Skin epidermis (tissue), 12 donors: Measurements from ENCODE around the gene TNRC18.
"Not testable (repeated sequence)": the region's sequence is repeated elsewhere in the genome, so short reads cannot be mapped to it uniquely, and the experiment has no call there.

ENCODE experiments used
- H3K27ac ChIP-seq, 21 experiments: fragments of 200-600 bp; sonication (generic) in 11 of 21; one replicate each; pipeline ENCODE4 v1.5.0; 2020; ENCODE audit warnings: mild to moderate bottlenecking in 3 of 21, inconsistent platforms in 2 of 21, moderate library complexity in 2 of 21
- H3K4me3 ChIP-seq, 7 experiments: fragments of 200-600 bp; sonication (generic) in 2 of 7; one replicate each; pipeline ENCODE4 v1.5.0; 2020; ENCODE audit warnings: inconsistent platforms in 2 of 7, mild to moderate bottlenecking in 2 of 7, moderate library complexity in 1 of 7

The TNRC18 gene

DNA sequence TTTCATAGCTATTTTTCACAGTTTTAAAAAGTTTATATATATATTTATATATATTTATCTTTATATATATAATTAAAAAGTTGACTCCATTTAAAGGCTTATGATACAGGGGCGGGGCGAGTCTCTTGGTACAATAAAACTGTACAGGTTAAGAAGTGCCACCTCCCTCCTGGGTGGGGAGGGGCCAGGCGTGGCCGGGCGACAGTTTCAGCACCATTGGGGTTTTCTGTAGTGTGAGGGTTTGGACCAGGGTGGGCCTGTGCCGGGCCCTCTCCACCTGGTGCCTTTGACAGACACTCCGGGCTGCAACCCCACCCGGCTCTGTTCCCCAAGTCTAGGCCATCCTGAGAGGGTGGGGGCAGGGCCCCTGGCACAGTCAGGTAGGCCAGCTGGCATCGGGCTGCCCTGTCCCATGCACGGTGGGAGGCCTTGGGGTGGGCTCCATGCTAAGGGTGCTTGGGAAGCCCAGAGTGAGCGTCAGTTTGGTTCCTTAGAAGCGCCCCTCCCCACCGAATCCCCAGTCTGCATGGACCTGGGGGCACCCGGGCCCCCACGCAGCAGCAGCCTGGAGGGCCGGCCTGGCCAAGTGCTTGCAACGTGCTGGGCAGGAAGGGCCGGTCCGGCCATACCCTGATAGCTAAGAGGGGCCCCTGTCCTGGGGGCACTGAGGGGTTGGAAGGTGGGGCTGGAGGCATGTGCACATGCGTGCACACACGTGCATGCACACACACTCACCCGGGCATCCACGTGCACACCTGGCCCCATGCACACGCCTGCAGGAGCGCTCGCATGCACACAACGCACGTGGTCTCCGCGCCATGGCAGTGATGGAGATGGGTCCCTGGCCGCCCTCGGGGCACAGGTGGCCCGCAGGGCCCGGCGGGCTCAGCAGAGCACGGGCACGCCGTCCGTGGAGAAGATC is 116.2 kb downstream of the TNRC18 start:
- not testable (repeated sequence) for H3K27ac ChIP-seq

DNA sequence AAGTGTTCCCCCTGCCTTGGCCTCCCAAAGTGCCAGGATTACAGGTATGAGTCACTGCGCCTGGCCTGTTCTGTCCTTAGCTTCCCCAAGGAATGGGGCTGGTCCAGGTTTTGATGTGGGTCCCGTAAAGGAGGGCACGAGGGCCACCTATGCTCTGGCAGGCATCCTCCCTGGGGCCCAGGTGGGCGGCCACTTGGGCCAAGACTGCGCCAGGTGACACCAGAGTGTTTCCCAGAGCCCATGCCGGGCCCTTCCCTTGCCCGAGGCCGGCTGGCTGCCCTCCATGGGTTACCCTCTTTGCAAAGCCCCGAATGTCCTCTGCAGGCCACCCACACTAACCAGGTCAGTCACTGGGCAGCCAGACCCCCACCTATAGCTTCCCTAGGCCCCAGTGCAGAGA is 118.6 kb downstream of the TNRC18 start:
- H3K27ac ChIP-seq, H3K4me3 ChIP-seq: not testable (repeated sequence)

More for the DNA sequence above, 116.2 kb downstream of the TNRC18 start:
- H3K4me3 ChIP-seq: not testable (repeated sequence)

DNA sequence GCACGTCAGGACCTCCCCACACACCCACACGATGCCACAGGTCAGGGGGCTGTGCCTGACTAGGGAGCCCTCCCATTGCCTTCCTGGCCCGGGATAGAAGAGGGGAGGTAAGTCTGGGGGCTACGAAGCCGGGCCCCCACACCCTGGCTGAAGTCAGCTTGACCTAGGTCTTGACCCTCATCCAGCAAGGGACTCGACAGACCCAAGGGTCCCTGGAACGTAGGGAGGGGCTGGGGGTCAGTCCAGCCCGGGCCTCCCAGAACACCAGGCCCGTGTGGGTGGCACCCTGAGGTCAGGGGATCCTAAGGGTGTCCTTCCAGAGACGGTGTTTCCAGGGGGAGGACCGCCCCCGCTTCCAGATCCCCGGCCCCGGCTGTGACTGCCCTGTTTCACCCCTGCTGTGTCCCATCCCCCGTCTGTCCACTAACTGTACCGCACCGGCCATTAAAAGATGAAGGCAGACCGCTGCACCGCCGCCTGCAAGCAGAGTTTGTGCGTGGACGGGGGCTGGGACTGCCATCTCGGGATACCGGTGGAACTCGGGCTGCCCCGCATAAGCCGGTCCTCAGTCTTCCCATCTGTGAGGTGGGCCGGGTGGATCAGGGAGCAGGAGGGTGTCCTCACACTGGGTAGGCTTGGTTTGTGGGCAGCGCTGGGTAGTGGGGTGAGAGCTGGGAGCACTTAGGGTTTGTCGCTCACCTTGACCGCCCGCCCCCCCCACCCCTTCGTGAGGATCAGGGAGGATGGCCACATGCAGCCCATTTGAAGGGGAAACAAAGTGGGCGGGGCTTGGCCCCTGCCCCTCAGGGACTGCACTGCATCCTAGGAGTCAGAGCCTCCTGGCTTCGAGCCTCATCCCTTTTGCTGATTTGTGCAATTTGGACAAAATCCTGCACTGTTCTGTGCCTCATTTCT is 119.8 kb downstream of the TNRC18 start:
- H3K4me3 ChIP-seq: no peak overlapping the region
- H3K27ac ChIP-seq: no peak overlapping the region

DNA sequence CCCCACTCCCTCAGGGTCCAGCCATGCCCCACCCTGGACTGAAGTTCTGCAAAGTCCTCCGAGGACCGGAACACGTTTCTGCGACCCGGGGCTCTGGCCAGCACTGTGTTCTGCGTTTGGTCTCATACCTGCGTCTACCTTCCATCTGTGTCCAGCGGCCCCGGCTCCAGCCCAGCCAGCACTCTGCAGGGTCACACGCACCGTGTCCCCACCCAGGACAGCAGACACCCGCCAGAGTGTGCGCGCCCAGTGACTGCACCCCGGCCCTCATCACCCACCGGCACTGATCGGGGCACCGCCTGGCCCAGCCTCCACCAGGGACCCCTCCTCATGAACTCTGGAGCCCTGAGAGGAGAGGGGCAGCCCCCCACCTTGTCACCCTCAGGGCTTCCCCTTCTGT is 120.6 kb downstream of the TNRC18 start:
- H3K27ac ChIP-seq: no peak overlapping the region
- no peak overlapping the region for H3K4me3 ChIP-seq

DNA sequence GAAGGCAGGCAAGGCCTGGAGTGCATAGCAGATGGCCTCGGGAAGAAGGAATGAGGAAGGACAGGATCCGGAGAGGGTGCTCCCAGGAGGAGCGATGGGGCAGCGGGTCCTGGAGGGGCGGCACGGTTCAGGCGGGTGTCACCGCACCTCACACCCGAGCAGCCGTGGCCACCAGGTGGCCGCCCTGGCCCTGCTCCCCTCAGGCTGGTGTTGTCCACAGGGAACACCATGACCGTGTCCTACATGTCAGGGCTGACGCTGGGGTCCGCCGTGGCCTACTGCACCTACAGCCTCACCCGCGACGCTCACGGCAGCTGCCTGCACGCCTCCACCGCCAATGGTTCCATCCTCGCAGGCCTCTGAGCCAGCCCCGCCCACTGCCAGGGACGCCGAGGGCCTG is 121.1 kb downstream of the TNRC18 start:
- H3K4me3 ChIP-seq: no peak overlapping the region
- H3K27ac ChIP-seq: no peak overlapping the region

DNA sequence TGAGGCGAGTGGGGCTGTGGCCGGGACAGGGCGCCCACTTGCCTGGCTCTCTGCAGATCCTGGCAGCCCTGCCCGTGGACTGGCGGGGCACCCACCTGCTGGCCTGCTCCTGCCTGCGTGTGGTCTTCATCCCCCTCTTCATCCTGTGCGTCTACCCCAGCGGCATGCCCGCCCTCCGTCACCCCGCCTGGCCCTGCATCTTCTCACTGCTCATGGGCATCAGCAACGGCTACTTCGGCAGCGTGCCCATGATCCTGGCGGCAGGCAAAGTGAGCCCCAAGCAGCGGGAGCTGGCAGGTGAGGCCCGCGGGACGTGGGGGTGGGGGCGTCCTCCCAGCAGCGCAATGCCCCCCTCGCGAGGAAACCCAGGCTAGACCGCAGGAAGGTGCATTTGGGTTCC is 123.3 kb downstream of the TNRC18 start:
- H3K27ac ChIP-seq: no peak overlapping the region
- H3K4me3 ChIP-seq: no peak overlapping the region

DNA sequence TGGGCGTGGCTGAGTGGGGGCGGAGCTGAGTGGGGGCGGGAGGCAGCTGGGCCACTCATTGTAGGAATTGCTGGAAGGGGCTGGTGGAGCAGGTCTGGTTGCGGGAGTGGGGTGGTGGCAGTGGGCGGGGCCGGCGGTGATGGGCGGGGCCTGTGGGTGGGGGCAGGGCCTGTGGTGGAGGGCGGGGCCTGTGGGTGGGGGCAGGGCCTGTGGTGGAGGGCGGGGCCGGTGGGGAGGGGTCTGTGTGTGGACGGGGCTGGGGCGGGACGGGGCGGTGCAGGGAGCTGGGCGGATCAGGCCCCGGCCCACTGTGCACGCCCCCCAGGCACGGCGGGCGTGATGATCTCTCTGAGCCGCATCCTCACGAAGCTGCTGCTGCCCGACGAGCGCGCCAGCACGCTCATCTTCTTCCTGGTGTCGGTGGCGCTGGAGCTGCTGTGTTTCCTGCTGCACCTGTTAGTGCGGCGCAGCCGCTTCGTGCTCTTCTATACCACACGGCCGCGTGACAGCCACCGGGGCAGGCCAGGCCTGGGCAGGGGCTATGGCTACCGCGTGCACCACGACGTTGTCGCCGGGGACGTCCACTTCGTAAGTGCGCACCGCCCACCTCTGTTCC is 126.9 kb downstream of the TNRC18 start:
- Histone ChIP-seq H3K4me3 (peak overlapping the region in 2 of 7 experiments; percentile 3 to 16), H3K27ac (no peak overlapping the region)

DNA sequence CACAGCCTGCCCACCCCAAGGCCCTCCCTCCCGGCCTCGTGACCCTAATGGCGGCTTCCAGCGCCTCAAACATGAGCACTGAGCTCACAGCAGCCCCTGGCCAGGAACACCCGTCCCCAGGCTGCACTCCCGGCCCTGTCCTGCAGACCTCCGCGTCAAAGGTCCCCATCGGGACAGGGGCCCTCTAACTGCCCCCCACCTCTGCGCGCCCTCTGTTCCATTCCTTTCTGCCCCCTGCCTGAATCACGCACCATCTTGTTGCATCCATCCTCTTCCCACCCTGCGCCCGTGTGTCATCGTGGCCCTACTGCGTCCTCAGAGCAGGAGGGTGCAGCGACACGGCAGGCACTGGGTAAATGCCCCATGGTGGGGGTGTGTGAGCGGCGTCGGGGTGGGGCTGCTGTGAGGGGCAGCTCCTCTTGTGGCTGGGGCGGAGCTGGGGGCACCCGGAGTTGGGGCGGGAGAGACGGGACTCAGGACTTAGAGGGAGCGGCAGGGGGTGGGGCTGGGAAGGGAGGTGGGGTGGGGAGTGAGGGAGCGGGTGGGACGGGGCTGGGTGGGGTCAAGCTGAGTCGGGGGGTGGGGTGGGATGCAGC is 127.5 kb downstream of the TNRC18 start:
- no peak overlapping the region for H3K4me3 ChIP-seq

DNA sequence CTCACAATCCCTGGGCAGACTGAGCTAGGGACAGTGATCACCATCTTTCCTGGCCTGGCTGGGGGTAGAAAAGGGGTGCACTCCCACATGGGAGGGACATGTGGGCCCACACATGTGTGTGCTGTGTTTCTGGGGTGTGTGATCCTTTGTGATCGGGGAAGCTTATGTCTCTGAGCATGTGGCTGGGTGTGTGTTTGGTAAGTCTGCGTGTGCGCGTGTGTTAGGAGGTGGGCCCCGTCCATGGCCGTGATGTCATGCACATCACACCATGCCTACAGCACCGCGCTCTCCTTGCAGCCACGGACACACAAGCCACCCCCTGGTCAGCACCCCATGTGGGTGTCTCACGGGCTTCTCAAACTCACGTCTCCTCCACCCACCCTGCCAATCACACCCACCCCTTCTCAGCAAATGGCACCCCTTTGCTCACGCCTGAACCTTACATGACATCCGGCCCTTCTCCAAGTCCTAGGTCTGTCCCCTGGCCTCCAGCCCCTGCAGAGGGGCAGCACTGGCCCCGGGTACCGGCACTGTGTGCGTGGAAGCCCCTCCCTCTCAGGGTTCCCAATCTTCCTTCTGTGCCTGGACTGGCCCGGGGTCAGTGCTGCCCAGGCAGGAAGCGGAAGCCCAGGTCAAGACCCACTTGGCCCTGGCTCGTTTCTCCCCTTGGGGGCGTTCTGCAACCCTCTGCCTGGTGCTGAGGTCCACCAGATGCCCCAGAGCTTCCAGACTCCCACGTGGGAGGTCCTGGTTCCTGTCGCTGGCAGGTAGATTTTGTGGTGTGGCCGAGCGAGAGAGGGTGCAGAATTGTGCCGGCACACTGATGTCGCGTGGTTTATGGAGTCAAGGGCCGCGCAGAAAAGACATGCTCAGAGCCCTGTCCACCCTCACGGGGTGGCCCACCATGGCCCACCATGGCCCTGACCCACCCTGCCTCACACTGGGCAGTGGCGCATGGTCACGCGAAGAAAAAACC is 128.3 kb downstream of the TNRC18 start:
- H3K27ac ChIP-seq: no peak overlapping the region
- H3K4me3 ChIP-seq: no peak overlapping the region

More for the DNA sequence above, 127.5 kb downstream of the TNRC18 start:
- no peak overlapping the region for H3K27ac ChIP-seq

DNA sequence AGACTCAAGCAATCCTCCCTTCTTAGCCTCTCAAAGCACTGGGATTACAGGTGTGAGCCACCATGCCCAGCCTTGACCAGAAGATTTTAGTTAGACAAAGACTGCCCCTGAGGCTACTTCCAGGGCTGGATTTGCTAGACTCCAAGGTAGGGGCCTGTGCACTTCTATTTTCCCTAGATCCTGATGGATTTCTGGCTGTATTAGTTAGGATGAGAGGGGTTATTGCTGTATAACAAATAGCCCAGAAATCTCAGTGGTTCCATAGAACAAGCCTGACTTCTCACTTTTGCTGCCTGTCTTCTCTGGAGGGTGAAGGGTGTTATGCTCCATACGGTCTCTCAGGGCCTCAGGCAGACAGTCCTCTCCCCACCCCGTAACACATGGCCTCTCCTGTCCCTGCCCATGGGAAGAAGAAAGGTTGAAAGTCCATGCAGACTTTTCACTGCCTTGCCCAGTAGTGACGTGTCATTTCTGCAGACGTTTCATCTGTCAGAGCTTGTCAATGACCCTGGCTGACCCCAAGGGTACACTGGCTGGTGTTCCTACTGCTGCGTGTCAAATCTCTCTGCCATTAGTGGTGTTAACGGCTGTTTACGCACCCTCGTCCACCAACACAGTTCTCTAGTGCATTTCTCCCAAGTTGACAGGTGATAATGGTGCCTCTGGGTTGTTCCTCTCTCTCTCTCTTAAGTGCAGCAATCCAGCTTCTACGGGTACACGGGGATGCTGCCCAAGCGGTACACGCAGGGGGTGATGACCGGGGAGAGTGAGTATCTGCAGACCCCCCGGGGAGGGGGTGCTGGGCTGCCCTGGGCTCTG is 129.3 kb downstream of the TNRC18 start:
- Histone ChIP-seq H3K27ac (no peak overlapping the region), H3K4me3 (no peak overlapping the region)

DNA sequence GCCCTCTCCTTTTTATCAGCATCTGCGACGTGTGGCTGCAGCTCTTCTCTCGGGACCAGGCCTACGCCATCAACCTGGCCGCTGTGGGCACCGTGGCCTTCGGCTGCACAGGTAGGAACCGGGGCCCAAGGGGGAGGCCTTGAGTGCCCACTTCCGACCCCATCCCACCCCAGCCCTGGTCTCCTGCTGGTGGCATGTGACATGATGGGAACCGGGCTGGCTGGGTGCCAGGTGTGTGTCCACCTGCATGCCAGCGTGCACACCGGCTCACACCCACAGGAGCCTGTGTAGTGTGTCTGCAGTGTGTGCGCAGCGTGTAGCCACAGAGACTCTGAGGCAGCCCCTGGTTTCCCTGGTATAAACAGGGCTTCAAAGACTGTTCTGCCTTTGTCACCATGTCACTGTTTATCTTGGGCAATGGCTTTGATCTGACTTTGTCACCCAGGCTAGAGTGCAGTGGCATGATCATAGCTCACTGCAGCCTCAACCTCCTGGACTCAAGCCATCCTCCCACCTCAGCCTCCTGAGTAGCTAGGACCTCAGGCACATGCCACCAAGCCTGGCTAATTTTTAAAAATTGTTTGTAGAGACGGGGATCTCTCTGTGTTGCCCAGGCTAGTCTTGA is 131.8 kb downstream of the TNRC18 start:
- not testable (repeated sequence) for H3K27ac ChIP-seq, H3K4me3 ChIP-seq

DNA sequence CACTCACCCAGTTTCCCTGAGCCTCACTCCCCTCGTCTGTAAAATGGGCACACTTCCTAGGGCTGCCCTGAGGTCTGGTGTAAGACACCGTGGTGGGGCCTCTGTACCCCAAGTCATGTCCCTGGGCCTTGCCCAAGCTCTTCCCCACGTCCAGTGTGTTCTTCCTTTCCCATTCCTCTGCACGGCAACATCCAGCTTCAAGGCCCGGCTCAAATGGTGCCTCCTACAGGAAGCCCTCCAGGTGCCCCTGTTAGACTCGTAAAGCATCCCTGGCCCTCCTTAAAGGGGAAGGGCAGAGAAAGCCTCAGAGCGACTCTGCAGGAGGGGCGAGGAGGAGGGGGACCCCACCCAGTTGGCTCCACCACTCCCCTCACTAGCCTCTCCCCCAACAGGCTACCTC is 132.3 kb downstream of the TNRC18 start:
- Histone ChIP-seq H3K4me3 (no peak overlapping the region), H3K27ac (no peak overlapping the region)

DNA sequence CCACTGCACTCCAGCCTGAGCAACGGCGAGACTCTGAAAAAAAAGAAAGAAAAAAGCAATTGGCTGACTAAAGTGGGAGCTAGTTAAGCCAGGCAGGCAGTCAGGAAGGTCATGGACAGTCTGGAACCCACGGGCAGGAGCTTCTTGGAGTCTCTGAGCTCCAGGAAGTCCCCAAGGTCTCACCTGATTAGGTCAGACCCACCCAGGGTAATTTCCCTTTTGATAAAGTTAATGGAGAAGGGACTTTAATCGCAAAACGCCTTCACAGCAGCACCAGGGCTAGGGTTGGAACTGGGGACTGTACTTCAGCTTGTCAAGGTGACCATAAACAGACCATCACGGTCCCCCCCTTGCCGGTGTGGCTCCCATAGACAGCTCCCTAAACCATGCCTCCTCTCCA is 134.3 kb downstream of the TNRC18 start:
- H3K27ac ChIP-seq: no peak overlapping the region

DNA sequence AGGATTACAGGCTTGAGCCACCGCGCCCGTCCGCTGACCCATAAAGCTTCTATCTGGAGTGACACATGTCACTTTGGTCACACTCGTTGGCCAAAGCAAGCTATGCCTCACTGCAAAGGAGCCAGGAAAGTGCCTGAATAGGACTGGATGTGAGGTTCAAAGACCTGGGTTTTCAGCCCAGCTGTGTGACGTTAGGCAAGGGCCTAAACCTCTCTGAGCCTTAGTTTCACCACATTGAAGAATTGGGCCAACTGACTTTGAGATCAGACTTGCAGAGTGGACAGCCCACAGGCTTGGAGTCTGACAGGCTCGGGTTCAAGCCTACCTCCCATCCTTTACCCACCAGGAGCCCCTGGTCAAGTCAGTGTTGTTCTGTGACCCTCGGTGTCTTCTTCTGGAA is 135.1 kb downstream of the TNRC18 start:
- H3K27ac ChIP-seq, H3K4me3 ChIP-seq: not testable (repeated sequence)

More for the DNA sequence above, 134.3 kb downstream of the TNRC18 start:
- no peak overlapping the region for H3K4me3 ChIP-seq

DNA sequence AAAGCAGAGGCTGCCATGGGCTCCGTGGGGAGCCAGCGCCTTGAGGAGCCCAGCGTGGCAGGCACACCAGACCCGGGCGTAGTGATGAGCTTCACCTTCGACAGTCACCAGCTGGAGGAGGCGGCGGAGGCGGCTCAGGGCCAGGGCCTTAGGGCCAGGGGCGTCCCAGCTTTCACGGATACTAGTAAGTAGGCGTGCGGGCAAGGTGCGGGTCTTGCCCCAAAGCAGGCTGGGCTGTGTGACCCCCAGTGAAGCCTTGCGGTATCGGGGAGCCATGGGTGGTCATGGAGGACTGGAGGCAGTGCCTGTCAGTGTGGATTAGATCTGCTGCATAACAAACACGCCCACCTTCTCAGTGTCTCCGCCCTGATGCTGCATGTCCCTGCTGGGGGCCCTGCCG is 135.8 kb downstream of the TNRC18 start:
- Histone ChIP-seq H3K4me3 (no peak overlapping the region), H3K27ac (no peak overlapping the region)

DNA sequence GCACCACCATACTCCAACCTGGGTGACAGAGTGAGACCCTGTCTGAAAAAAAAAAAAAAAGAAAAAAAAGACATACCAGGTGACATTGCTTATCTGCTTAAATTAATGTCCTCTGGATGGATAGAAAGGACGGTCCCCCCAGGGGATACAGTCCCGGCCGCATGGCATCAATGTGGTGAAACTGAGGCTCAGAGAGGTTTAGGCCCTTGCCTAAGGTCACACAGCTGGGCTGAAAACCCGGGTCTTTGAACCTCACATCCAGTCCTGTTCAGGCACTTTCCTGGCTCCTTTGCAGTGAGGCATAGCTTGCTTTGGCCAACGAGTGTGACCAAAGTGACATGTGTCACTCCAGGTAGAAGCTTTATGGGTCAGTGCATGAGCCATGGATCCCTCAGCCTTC is 136.3 kb downstream of the TNRC18 start:
- H3K4me3 ChIP-seq, H3K27ac ChIP-seq: not testable (repeated sequence)

DNA sequence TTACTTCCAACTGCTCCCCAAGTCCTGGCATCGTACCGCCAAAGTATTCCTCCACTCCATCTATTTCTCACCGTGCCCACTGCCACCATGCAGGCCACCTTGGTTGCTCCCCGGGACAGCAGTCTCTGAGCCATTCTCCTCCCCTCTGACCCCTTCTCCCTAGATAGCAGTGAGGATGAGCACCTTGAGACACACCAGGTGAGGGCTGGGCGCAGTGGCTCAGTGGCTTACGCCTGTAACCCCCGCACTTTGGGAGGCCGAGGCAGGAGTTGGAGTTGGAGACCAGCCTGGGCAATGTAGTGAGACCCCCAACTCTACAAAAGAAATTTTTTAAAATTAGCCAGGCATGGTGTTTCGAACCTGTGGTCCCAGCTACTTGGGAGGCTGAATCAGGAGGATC is 136.7 kb downstream of the TNRC18 start:
- Histone ChIP-seq H3K27ac (no peak overlapping the region), H3K4me3 (no peak overlapping the region)
